Measurements from ENCODE around the gene FAM89A. TPM values are rescaled to one million over a fixed set of nuclear protein-coding genes. Genes with fewer than 3 reads are reported as not detected.

The FAM89A gene
- 6.7 TPM for total RNA-seq

DNA sequence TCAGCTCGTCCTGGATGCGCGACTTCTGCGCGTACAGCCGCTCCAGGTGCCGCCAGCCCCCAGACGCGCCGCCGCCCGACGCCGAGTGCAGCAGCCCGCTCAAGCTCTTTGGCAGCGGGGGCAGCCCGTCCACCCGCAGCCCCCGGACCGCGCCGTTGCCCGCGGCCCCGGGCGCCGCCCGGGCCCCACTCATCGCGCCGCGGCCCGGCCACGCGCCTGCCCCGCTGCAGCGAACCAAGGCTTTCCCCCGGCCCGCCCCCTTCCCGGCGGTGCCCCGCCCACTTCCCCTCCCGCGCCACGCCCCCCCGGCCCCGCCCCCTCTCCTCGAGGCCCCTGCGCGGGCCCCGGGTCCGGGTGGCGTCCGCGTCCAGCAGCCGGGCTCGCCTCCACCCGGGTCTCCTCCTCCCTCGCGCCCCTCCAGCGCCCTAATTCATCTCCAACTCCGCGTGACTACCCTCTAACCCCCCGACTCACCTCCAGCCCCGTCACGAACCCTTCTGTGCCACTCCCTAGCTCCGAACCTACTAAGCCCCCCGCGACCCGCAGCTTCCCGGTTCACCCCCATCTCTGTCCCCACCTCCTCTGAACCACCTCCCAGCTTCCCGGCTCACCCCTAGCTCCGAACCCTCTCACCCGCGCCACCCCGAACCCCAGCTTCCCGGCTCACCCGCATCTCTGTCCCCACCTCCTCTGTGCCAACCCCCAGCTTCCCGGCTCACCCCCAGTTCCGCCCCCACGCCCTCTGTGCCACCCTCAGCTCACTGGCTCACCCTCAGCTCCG is at the start of gene FAM89A:
Gene FAM89A (minus strand): TSS at position 236 of the 781 bp plus-strand sequence. CDS start 43 bp downstream, at position 193.
- DNase-seq, result no peak

GRCh38 chr1:231084353-231084752 is 44.3 kb upstream of the FAM89A start:
- no peak for DNase-seq

- DNase-seq, result no peak
These were observed 39.1 kb upstream of the FAM89A start for GRCh38 chr1:231079163-231079562.

DNA sequence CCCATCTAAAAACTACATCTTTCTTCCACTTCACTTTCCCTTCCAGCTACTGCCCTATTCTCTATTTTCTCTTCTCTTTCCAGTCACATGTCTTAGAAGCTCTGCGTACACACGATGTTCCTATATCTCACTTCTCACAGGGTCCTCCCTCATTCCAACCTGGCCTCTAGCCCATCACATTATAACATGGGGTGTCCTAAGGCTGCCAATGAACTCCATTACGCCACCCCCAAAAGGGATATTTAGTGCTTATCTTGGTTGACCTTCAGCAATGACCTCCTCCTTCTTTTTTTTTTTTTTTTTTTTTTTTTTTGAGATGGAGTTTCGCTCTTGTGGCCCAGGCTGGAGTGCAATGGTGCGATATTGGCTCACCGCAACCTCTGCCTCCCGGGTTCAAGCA is 38.2 kb upstream of the FAM89A start:
- no peak for DNase-seq

DNA sequence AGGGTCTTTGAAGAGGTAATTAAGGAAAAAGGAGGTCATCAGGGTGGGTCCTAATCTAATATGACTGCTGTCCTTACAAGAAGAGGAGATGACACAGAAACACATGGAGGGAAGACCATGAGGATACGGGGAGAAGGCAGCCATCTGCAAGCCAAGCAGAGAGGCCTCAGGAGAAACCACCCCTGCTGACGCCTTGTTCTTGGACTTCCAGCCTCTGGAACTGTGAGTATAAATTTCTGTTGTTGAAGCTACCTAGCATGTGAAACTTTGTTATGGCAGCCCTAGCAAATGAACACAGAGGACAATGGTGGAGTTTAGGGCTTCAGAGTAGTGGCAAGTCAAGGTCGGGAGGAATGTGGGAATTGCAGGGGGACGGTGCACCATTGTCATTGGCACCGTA is 36.7 kb upstream of the FAM89A start:
- no peak for DNase-seq

DNA sequence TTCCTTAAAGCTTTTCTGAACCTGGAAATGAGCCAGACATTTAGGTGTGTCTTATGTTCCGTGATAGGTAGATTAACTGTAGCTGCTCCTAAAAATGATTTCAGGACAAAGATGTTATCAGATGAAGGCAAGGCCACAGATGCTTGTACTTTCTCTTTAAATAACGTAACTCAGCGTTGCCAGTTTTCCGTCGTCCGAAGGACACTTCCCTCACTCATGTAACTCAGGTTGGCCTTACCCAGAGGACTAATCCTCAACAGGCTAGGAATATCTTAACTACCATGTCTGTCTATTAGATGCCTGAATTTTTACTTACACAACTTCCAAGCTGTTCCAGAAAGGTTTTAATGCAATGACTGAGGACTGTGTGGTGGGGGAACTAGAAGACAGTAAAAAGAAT is 35.4 kb upstream of the FAM89A start:
- DNase-seq, result no peak

- DNase-seq, result no peak
These were observed 35.0 kb upstream of the FAM89A start for GRCh38 chr1:231075020-231075419.

DNA sequence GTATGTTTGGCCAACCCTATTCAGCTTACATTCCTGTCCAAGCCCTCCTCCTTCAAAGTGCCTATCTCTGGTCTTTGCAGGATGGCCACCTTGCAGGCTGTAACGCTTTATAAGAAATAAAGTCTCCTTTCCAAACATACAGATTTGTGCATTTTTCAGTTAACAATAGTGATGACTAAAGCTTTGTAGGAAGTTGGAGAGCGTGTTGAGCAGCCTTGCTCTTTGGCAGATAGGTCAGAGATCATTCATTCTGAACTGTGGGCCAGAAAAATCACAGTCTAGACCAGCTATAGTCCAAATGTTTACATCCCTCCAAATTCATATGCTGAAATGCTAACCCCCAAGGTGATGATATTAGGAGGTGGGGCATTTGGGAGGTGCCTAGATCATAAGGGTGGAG is 34.0 kb upstream of the FAM89A start:
- no peak for DNase-seq

- DNase-seq, result no peak
These were observed 33.3 kb upstream of the FAM89A start for GRCh38 chr1:231073331-231073730.

GRCh38 chr1:231072502-231073094 is 32.5 kb upstream of the FAM89A start:
- no peak for DNase-seq

DNA sequence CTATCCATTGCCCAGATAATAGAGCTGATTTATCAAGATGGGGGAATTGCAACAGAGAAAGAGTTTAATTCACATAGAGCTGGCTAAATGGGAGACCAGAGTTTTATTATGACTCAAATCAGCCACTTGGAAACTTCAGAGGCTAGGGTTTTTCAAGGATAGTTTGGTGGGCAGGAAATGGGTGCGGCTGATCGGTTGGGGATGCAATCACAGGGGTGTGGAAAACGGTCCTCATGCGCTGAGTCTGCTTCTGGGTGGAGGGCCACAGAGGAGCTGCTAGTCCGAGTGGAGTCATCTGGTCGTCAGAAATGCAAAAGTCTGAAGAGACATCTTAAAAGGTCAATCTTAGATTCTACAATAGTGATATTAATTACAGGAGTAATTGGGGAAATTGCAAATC is 32.0 kb upstream of the FAM89A start:
- no peak for DNase-seq

- no peak for DNase-seq
These were observed 30.8 kb upstream of the FAM89A start for GRCh38 chr1:231070758-231071444.

DNA sequence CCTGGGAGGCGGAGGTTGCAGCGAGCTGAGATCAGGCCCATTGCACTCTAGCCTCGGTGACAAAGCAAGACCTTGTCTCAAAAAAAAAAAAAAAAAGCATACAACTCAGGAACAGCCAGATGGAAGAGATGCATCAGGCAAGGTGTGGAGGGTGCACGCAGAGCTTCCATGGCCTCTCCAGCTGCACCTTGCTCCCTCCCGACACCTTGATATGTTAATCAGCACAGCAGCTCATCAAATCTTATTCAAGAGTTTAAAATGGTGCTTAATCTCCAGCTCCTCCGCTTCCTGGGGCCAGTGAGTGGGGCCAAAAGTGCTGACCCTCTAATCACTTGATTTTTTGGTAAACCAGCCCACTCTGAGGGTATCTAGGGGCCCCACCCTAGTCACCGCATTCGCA is 29.3 kb upstream of the FAM89A start:
- no peak for DNase-seq

DNA sequence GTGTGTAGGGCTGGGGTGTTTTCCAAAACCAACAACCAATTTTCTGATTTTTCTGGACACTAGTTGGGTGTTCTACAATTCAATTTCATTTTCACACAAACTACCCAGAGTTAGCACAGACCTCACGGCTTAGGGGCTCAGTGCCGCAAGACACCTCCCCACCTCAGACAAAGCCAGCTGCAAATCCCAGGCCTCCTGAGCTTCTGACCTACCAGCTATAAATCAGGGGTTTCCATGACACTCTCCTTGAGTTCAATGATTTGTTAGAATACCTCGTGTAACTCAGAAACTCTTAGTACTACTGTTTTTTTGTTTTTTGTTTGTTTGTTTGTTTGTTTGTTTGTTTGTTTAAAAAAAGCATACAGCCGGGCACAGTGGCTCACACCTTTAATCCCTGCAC is 28.7 kb upstream of the FAM89A start:
- DNase-seq, result no peak

GRCh38 chr1:231065510-231066241 is 25.6 kb upstream of the FAM89A start:
- DNase-seq, result no peak

- no peak for DNase-seq
These were observed 24.4 kb upstream of the FAM89A start for GRCh38 chr1:231064418-231064817.

DNA sequence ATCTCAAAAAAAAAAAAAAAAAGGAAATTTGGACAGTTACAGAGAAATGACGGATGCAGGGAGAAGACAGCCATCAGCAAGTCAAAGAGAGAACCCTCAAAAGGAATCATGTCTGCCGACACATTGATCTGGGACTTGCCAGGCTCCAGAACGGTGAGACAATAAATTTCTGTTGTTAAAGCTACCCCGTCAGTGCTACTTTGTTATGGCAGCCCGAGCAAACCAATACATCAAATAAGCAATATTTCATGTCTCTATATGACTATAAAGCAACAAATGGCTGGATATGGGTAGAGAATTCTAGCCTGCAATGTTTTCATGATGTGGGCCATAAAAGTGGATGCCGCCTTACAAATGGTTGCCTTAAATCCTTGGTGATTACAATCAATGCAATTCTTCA is 23.3 kb upstream of the FAM89A start:
- no peak for DNase-seq

GRCh38 chr1:231062500-231063270 is 22.6 kb upstream of the FAM89A start:
- DNase-seq, result no peak

GRCh38 chr1:231059566-231060193 is 19.6 kb upstream of the FAM89A start:
- no peak for DNase-seq

- no peak for DNase-seq
These were observed 18.5 kb upstream of the FAM89A start for GRCh38 chr1:231058416-231059109.

GRCh38 chr1:231057410-231057809 is 17.4 kb upstream of the FAM89A start:
- no peak for DNase-seq

All from occipital lobe (tissue), 2 donors.